Measurements from ENCODE around the gene ADCK2.
"Not testable (repeated sequence)": the region's sequence is repeated elsewhere in the genome, so short reads cannot be mapped to it uniquely, and the experiment has no call there.

The ADCK2 gene

GRCh38 chr7:140723574-140723973 is 50.8 kb downstream of the ADCK2 start:
- FAIRE-seq, result no peak
- TF ChIP-seq POLR2AphosphoS5 (IDR thresholded peaks at IDR 0.05; ENCODE audit: low read depth, low read length) (no peak), TAF1 (IDR thresholded peaks at IDR 0.05; ENCODE audit: low read depth, low read length) (no peak), SPI1 (IDR thresholded peaks at IDR 0.05; ENCODE audit: low read depth, low read length) (no peak), POLR2A (IDR thresholded peaks at IDR 0.05; ENCODE audit: low read depth, low read length) (no peak), POU2F2 (IDR thresholded peaks at IDR 0.05; ENCODE audit: low read depth, low read length) (no peak), PAX5 (IDR thresholded peaks at IDR 0.05; ENCODE audit: insufficient read depth, low read length, severe bottlenecking) (no peak)
- DNase-seq (ENCODE audit: insufficient read length, low spot score), result no peak

GRCh38 chr7:140724706-140725105 is 52.0 kb downstream of the ADCK2 start:
- TF ChIP-seq TAF1 (IDR thresholded peaks at IDR 0.05; ENCODE audit: low read depth, low read length) (no peak), PAX5 (IDR thresholded peaks at IDR 0.05; ENCODE audit: insufficient read depth, low read length, severe bottlenecking) (no peak), POU2F2 (IDR thresholded peaks at IDR 0.05; ENCODE audit: low read depth, low read length) (no peak), SPI1 (IDR thresholded peaks at IDR 0.05; ENCODE audit: low read depth, low read length) (no peak), POLR2A (IDR thresholded peaks at IDR 0.05; ENCODE audit: low read depth, low read length) (no peak)
- DNase-seq (ENCODE audit: insufficient read length, low spot score) (no peak), FAIRE-seq (no peak)

- TF ChIP-seq PAX5 (IDR thresholded peaks at IDR 0.05; ENCODE audit: insufficient read depth, low read length, severe bottlenecking) (no peak), POLR2A (IDR thresholded peaks at IDR 0.05; ENCODE audit: low read depth, low read length) (no peak), POLR2AphosphoS5 (IDR thresholded peaks at IDR 0.05; ENCODE audit: low read depth, low read length) (no peak), POU2F2 (IDR thresholded peaks at IDR 0.05; ENCODE audit: low read depth, low read length) (no peak), SPI1 (IDR thresholded peaks at IDR 0.05; ENCODE audit: low read depth, low read length) (no peak)
- FAIRE-seq (no peak), DNase-seq (ENCODE audit: insufficient read length, low spot score) (no peak)
Measured at GRCh38 chr7:140726281-140726680, 53.5 kb downstream of the ADCK2 start.

- DNase-seq (ENCODE audit: insufficient read length, low spot score) (no peak), FAIRE-seq (no peak)
- TF ChIP-seq POLR2A (IDR thresholded peaks at IDR 0.05; ENCODE audit: low read depth, low read length) (no peak), SPI1 (IDR thresholded peaks at IDR 0.05; ENCODE audit: low read depth, low read length) (no peak), TAF1 (IDR thresholded peaks at IDR 0.05; ENCODE audit: low read depth, low read length) (no peak), POU2F2 (IDR thresholded peaks at IDR 0.05; ENCODE audit: low read depth, low read length) (no peak), PAX5 (IDR thresholded peaks at IDR 0.05; ENCODE audit: insufficient read depth, low read length, severe bottlenecking) (no peak), POLR2AphosphoS5 (IDR thresholded peaks at IDR 0.05; ENCODE audit: low read depth, low read length) (no peak)
Measured at GRCh38 chr7:140732416-140732815, 59.7 kb downstream of the ADCK2 start.

GRCh38 chr7:140734096-140734495 is 61.4 kb downstream of the ADCK2 start:
- TF ChIP-seq POU2F2 (IDR thresholded peaks at IDR 0.05; ENCODE audit: low read depth, low read length) (no peak), SPI1 (IDR thresholded peaks at IDR 0.05; ENCODE audit: low read depth, low read length) (no peak), PAX5 (IDR thresholded peaks at IDR 0.05; ENCODE audit: insufficient read depth, low read length, severe bottlenecking) (no peak), POLR2AphosphoS5 (IDR thresholded peaks at IDR 0.05; ENCODE audit: low read depth, low read length) (no peak)
- no peak for DNase-seq (ENCODE audit: insufficient read length, low spot score)
- FAIRE-seq, result no peak

- FAIRE-seq (no peak), DNase-seq (ENCODE audit: insufficient read length, low spot score) (no peak)
- no peak for TF ChIP-seq SPI1 (IDR thresholded peaks at IDR 0.05; ENCODE audit: low read depth, low read length)
- TF ChIP-seq POU2F2 (IDR thresholded peaks at IDR 0.05; ENCODE audit: low read depth, low read length), result no peak
- TF ChIP-seq POLR2AphosphoS5 (IDR thresholded peaks at IDR 0.05; ENCODE audit: low read depth, low read length), result no peak
- TF ChIP-seq TAF1 (IDR thresholded peaks at IDR 0.05; ENCODE audit: low read depth, low read length), result no peak
- no peak for TF ChIP-seq PAX5 (IDR thresholded peaks at IDR 0.05; ENCODE audit: insufficient read depth, low read length, severe bottlenecking)
- TF ChIP-seq POLR2A (IDR thresholded peaks at IDR 0.05; ENCODE audit: low read depth, low read length), result no peak
Measured at GRCh38 chr7:140734729-140735128, 62.0 kb downstream of the ADCK2 start.

- TF ChIP-seq SPI1 (IDR thresholded peaks at IDR 0.05; ENCODE audit: low read depth, low read length) (no peak), PAX5 (IDR thresholded peaks at IDR 0.05; ENCODE audit: insufficient read depth, low read length, severe bottlenecking) (no peak), TAF1 (IDR thresholded peaks at IDR 0.05; ENCODE audit: low read depth, low read length) (no peak), POLR2AphosphoS5 (IDR thresholded peaks at IDR 0.05; ENCODE audit: low read depth, low read length) (no peak), POLR2A (IDR thresholded peaks at IDR 0.05; ENCODE audit: low read depth, low read length) (no peak), POU2F2 (IDR thresholded peaks at IDR 0.05; ENCODE audit: low read depth, low read length) (no peak)
- no peak for FAIRE-seq
- no peak for DNase-seq (ENCODE audit: insufficient read length, low spot score)
Measured at GRCh38 chr7:140738280-140738679, 65.5 kb downstream of the ADCK2 start.

- not testable (repeated sequence) for FAIRE-seq; DNase-seq (ENCODE audit: insufficient read length, low spot score)
Measured at GRCh38 chr7:140743255-140743654, 70.5 kb downstream of the ADCK2 start.

GRCh38 chr7:140744005-140744404 is 71.3 kb downstream of the ADCK2 start:
- DNase-seq (ENCODE audit: insufficient read length, low spot score) (no peak), FAIRE-seq (no peak)
- TF ChIP-seq POLR2A (IDR thresholded peaks at IDR 0.05; ENCODE audit: low read depth, low read length) (no peak), POLR2AphosphoS5 (IDR thresholded peaks at IDR 0.05; ENCODE audit: low read depth, low read length) (no peak), PAX5 (IDR thresholded peaks at IDR 0.05; ENCODE audit: insufficient read depth, low read length, severe bottlenecking) (no peak), POU2F2 (IDR thresholded peaks at IDR 0.05; ENCODE audit: low read depth, low read length) (no peak), TAF1 (IDR thresholded peaks at IDR 0.05; ENCODE audit: low read depth, low read length) (no peak), SPI1 (IDR thresholded peaks at IDR 0.05; ENCODE audit: low read depth, low read length) (no peak)

All from GM12891 (cell line).